ENCODE measurements around the gene LCN10. TPM values are rescaled to one million over a fixed set of nuclear protein-coding genes. Genes with fewer than 3 reads are reported as not detected.

LCN10 gene
- total RNA-seq, 1 experiment from 2014 or later: 1.5 TPM

DNA sequence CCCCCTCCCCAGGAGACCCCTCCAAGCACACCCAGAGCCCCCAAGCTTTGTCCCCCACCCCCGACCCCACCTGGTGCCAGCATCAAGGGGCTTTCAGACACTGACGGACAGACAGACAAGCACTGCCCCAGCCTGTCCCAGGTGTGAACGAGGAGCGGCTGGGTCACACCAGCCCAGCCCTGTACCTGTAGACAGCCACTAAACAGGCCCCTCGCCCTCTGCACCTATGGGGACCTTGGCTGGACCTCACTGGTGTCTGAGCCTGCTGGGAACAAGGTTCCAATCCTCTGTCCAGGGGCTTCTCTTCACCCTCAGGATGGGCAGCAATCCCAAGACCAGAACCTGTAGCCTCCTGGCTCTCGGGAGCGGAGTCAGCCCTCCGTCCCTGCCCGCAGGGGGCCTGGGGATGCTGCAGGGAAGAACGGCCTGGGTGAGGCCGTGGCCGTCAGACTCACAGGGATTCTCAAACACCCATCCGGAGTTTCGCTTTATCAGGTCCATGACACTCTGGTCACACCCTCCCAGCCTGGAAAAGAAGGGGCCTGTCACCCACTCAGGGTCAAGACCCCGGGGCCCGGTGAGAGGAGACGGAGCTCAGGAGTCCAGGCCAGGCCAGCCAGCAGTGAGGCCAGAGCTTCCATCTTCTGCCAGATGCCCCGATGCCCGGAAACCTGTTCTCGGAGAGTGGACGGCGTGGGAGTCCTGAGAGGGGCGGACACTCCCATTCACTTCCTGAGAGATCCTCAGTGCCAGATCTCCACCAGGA, 2.8 kb upstream of the LCN10 start:
- H3K23me2 ChIP-seq (ENCODE audit: insufficient read length, low read depth, low read length, poor library complexity, severe bottlenecking): peaks cover 3% of the 10 kb centered on the region
- H3K56ac ChIP-seq (ENCODE audit: insufficient read length, low read depth, low read length): no peak overlapping the region
- H3K79me2 ChIP-seq (ENCODE audit: insufficient read depth, low read length): no peaks in the 10 kb centered on the region
- H3K4me2 ChIP-seq (ENCODE audit: insufficient read depth, insufficient read length, low read length): no peak overlapping the region
- no peak overlapping the region for H3K18ac ChIP-seq (ENCODE audit: insufficient read length, low read depth, low read length)
- H3K79me1 ChIP-seq (ENCODE audit: insufficient read depth, low read depth, low read length, poor library complexity, severe bottlenecking): no peaks in the 10 kb centered on the region
- H3K4ac ChIP-seq (ENCODE audit: low read depth, low read length): no peak overlapping the region
- H3K9me3 ChIP-seq (ENCODE audit: control insufficient read depth, low read depth, low read length): no peaks in the 10 kb centered on the region
- no peak overlapping the region for H4K5ac ChIP-seq (ENCODE audit: insufficient read length, low read depth, low read length)
- no peak overlapping the region for H2BK12ac ChIP-seq (ENCODE audit: insufficient read length, low read depth, low read length)
- H3K27me3 ChIP-seq (ENCODE audit: insufficient read depth, low read length): no peaks in the 10 kb centered on the region
- no peak overlapping the region for H3T11ph ChIP-seq (ENCODE audit: low read length)
- Mint-ChIP-seq H3K4me3 (no peak overlapping the region), H3K27me3 (ENCODE audit: low read depth) (peaks cover 4% of the 10 kb centered on the region; the same call in 1 of the 2 replicates), H3K36me3 (ENCODE audit: insufficient read depth in 1 of 3, low read depth in 3 of 3) (no peaks in the 10 kb centered on the region), H3K9me3 (no peaks in the 10 kb centered on the region), H3K4me1 (peaks cover 0 to 16% of the 10 kb centered on the region in 2 experiments; a peak in 1 of 4 replicates), H3K27ac (no peak overlapping the region)
- no peaks in the 10 kb centered on the region for H3K4me1 ChIP-seq (ENCODE audit: insufficient read depth, low read length)
- H2AFZ ChIP-seq (ENCODE audit: low read length): no peak overlapping the region
- H2BK15ac ChIP-seq (ENCODE audit: low read depth, low read length): no peak overlapping the region
- no CpG with 5 or more reads among the region's 23 CpGs for WGBS (ENCODE audit: extremely low coverage, insufficient read length, low lambda C conversion rate)
- no peak overlapping the region for H3K9ac ChIP-seq (ENCODE audit: extremely low read depth, insufficient read length, low read length)
- no peak overlapping the region for H2BK5ac ChIP-seq (ENCODE audit: insufficient read length, low read length)
- H3K23ac ChIP-seq (ENCODE audit: insufficient read length, low read depth, low read length): no peak overlapping the region
- H2AK5ac ChIP-seq (ENCODE audit: insufficient read length, low read length): no peak overlapping the region
- DNase-seq: no peak
- H2BK120ac ChIP-seq (ENCODE audit: low read depth, low read length, poor library complexity, severe bottlenecking): no peak overlapping the region
- no peaks in the 10 kb centered on the region for H4K20me1 ChIP-seq (ENCODE audit: control insufficient read depth, insufficient read depth, insufficient read length)
- no peak overlapping the region for H3K14ac ChIP-seq (ENCODE audit: insufficient read depth, low read length)
- TF ChIP-seq CTCF (conservative IDR thresholded peaks at IDR 0.05): no peak
- H4K8ac ChIP-seq (replicated peaks; ENCODE audit: insufficient read length, low read depth, low read length): no peak overlapping the region
- H2BK20ac ChIP-seq (ENCODE audit: low read depth, low read length, poor library complexity, severe bottlenecking): no peak overlapping the region
- no peak overlapping the region for H4K91ac ChIP-seq (ENCODE audit: insufficient read length, low read depth, low read length)
- H3K27ac ChIP-seq (ENCODE audit: insufficient read length, low read depth, low read length): no peak overlapping the region
